Panc1 (cell line): ENCODE data around the gene HES6. TPM values are rescaled to one million over a fixed set of nuclear protein-coding genes. Genes with fewer than 3 reads are reported as not detected.

ENCODE experiments used
- ATAC-seq: fragments of 200-7000 bp; cut with Tn5 transposase; 2 replicates; pipeline ENCODE4 v1.9.1; 2020; ENCODE audit warnings: mild to moderate bottlenecking, moderate library complexity
- BruUV-seq: library from RNA; stranded (reverse); fragments of 400-500 nt; replicated peaks from 2 replicates; lab custom pipeline; 2021; lab: Mats Ljungman, UMichigan
- CTCF ChIA-PET: fragments of 300-600 bp; sonication (Branson Sonifier 250); formaldehyde crosslinking; loops from one replicate; lab custom pipeline; 2022; ENCODE audit warnings: antibody characterized with exemption; lab: Charles Lee
- POLR2A ChIA-PET: fragments of 300-600 bp; sonication (Branson Sonifier 250); formaldehyde crosslinking; loops from one replicate; lab custom pipeline; 2022; ENCODE audit warnings: antibody characterized with exemption; lab: Charles Lee
- DNase-seq: peaks from one replicate; pipeline ENCODE4 v3.0.0-alpha.2; 2010; ENCODE audit warnings: low read depth, low spot score
- H3K27ac ChIP-seq: 2 replicates; pipeline ENCODE4 v1.5.1; 2011; ENCODE audit warnings: mild to moderate bottlenecking, low read length, inconsistent platforms
- H3K27me3 ChIP-seq: fragments of 200-500 bp; sonication (Bioruptor generic); 2 replicates; pipeline ENCODE4 v1.6.0; 2014; ENCODE audit warnings: low read length, inconsistent platforms; ENCODE audit not compliant: control insufficient read depth, insufficient read depth
- H3K36me3 ChIP-seq: fragments of 200-500 bp; sonication (Bioruptor generic); 2 replicates; pipeline ENCODE4 v1.5.1; 2014; ENCODE audit warnings: inconsistent platforms, mild to moderate bottlenecking, low read length, moderate library complexity; ENCODE audit not compliant: control insufficient read depth, insufficient read depth
- H3K4me1 ChIP-seq: 2 replicates; pipeline ENCODE4 v1.5.1; 2011; ENCODE audit warnings: inconsistent platforms, mild to moderate bottlenecking, low read length, moderate library complexity; ENCODE audit not compliant: control insufficient read depth, insufficient read depth
- H3K4me3 ChIP-seq, 2 experiments: 2 replicates each; pipeline ENCODE4 v1.5.1; 2011 to 2012; ENCODE audit warnings: low read depth in 2 of 2, low read length in 2 of 2, mild to moderate bottlenecking in 2 of 2, inconsistent platforms in 1 of 2, moderate library complexity in 1 of 2
- H3K9me3 ChIP-seq: fragments of 200-500 bp; sonication (Bioruptor generic); 2 replicates; pipeline ENCODE4 v1.5.1; 2014; ENCODE audit warnings: low read depth, mild to moderate bottlenecking, inconsistent platforms, low read length, moderate library complexity; ENCODE audit not compliant: control insufficient read depth, insufficient read depth
- CTCF ChIP-seq: fragments of 450-650 bp; IDR thresholded peaks from 2 replicates; pipeline ENCODE4 v1.5.1; 2017; ENCODE audit warnings: mild to moderate bottlenecking
- POLR2AphosphoS5 ChIP-seq: IDR thresholded peaks from 2 replicates; pipeline ENCODE4 v1.6.1; 2012; ENCODE audit warnings: mild to moderate bottlenecking, low read depth, low read length, moderate library complexity
- REST ChIP-seq, 2 experiments: IDR thresholded peaks; 2 replicates each; pipeline ENCODE4 v1.6.1; 2011 to 2012; ENCODE audit warnings: low read depth in 2 of 2, control low read depth in 1 of 2, low read length in 1 of 2, mild to moderate bottlenecking in 1 of 2, moderate library complexity in 1 of 2; ENCODE audit not compliant: insufficient read depth in 1 of 2
- SIN3A ChIP-seq: IDR thresholded peaks from 2 replicates; pipeline ENCODE4 v1.6.1; 2012; ENCODE audit warnings: low read depth, mild to moderate bottlenecking, low read length, moderate library complexity, borderline replicate concordance; ENCODE audit not compliant: insufficient read depth
- TCF7L2 ChIP-seq: IDR thresholded peaks from 2 replicates; pipeline ENCODE4 v1.6.1; 2011; ENCODE audit warnings: mild to moderate bottlenecking, low read depth, low read length, inconsistent platforms
- in situ Hi-C: cut with HindIII; loops from 2 replicates; pipeline ENCODE4 v1.10.0; 2016; ENCODE audit warnings: low sequenced_read_pairs, low pct_unique_long_range_greater_than_20kb
- intact Hi-C: fragments of 100-400 bp; cut with micrococcal nuclease; formaldehyde crosslinking; loops from one replicate; pipeline ENCODE4 v1.10.0; 2022; ENCODE audit not compliant: unreplicated experiment
- total RNA-seq: library from RNA; stranded (reverse); gene quantifications from one replicate; pipeline ENCODE4 v1.2.1, GENCODE V29; 2021; ENCODE audit not compliant: unreplicated experiment

Gene HES6
- total RNA-seq, 1 experiment from 2014 or later: 42.0 TPM

GRCh38 chr2:238278626-238279323, 38.9 kb upstream of the HES6 start:
- POLR2A ChIA-PET: no interaction called here
- no TSS peak for BruUV-seq
- ATAC-seq: no peak

GRCh38 chr2:238277695-238278094, 37.9 kb upstream of the HES6 start:
- no peak for TF ChIP-seq TCF7L2
- no peak for TF ChIP-seq POLR2AphosphoS5
- no peak for TF ChIP-seq SIN3A
- TF ChIP-seq REST (IDR thresholded peaks at IDR 0.05; ENCODE audit: insufficient read depth in 1 of 2, low read depth in 2 of 2, low read length in 1 of 2): no peak
- TF ChIP-seq CTCF: no peak
- Histone ChIP-seq H3K4me1 (no peaks in the 10 kb centered on the region), H3K27me3 (no peaks in the 10 kb centered on the region), H3K9me3 (no peaks in the 10 kb centered on the region), H3K36me3 (no peaks in the 10 kb centered on the region), H3K4me3 (no peak overlapping the region), H3K27ac (no peak overlapping the region)
- ATAC-seq: no peak
- intact Hi-C loops: no loop called here
- CTCF ChIA-PET: no interaction called here
- no TSS peak for BruUV-seq
- POLR2A ChIA-PET: no interaction called here
- no peak for DNase-seq
- in situ Hi-C loops: no loop called here

More at GRCh38 chr2:238278626-238279323, 38.9 kb upstream of the HES6 start:
- TF ChIP-seq SIN3A (no peak), REST (IDR thresholded peaks at IDR 0.05; ENCODE audit: insufficient read depth in 1 of 2, low read depth in 2 of 2, low read length in 1 of 2) (no peak), POLR2AphosphoS5 (no peak), TCF7L2 (no peak), CTCF (no peak)
- no peaks in the 10 kb centered on the region for H3K4me1 ChIP-seq
- no peak for DNase-seq
- no peaks in the 10 kb centered on the region for H3K36me3 ChIP-seq
- no peak overlapping the region for H3K27ac ChIP-seq
- in situ Hi-C loops: no loop called here
- no peaks in the 10 kb centered on the region for H3K9me3 ChIP-seq
- intact Hi-C loops: no loop called here
- H3K27me3 ChIP-seq: no peaks in the 10 kb centered on the region
- H3K4me3 ChIP-seq: no peak overlapping the region
- CTCF ChIA-PET: interaction anchor here (0.6 kb wide), 1 partner anchor 14 kb away, joined by 3 read pairs; no protein-coding TSS in a partner anchor
